ENCODE measurements around the gene PTPRE. TPM values are rescaled to one million over a fixed set of nuclear protein-coding genes. Genes with fewer than 3 reads are reported as not detected.

The PTPRE gene
- polyA plus RNA-seq, 1 donor (not counting 4 experiments of a cell fraction or from before 2014, with no cell fraction given), result 15.1 TPM

DNA sequence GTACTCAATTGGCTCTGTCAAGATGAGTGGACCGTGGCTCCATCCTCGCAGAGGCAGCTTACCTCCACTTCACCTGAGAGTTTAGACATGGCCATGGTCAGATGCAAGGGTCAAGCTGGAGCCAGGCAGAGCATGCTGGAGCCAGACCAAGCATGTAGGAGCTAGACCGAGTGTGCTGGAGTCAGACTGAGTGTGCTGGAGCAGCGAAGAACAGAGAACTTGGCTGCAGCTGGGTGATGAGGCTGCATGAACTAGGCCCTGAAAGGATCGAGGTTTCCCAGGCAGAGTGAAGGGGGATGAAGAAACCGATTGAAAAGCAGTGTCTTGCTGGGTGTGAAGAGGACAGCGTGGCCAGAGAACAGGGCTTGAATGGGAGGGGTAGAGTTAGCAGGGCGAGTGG, 133.2 kb downstream of the PTPRE start:
- dilution Hi-C loops (cut with MboI; ENCODE audit: extremely low pct_ligation_motif_present, low sequenced_read_pairs), result no loop called here
- Histone ChIP-seq H3K4me2 (ENCODE audit: control insufficient read depth, extremely low read depth, insufficient read depth, low read depth, low read length) (no peak overlapping the region), H4K20me1 (ENCODE audit: control insufficient read depth, extremely low read depth, insufficient read depth, low read length) (no peaks in the 10 kb centered on the region), H3K27ac (ENCODE audit: control insufficient read depth, insufficient read depth, low read length) (no peak overlapping the region), H3K36me3 (ENCODE audit: control insufficient read depth in 2 of 2, extremely low read depth in 1 of 2, insufficient read depth in 2 of 2, low read length in 2 of 2) (no peaks in the 10 kb centered on the region), H3K27me3 (ENCODE audit: control insufficient read depth, extremely low read depth, insufficient read depth, low read length) (no peaks in the 10 kb centered on the region), H3K9ac (ENCODE audit: control insufficient read depth, extremely low read depth, insufficient read depth, low read length) (no peak overlapping the region), H3K4me3 (ENCODE audit: control insufficient read depth in 2 of 3, extremely low read depth in 1 of 3, insufficient read depth in 2 of 3, low read depth in 1 of 3, low read length in 3 of 3) (no peak overlapping the region), H3K4me1 (ENCODE audit: control insufficient read depth, extremely low read depth, insufficient read depth, low read length) (peaks cover 5% of the 10 kb centered on the region), H2AFZ (ENCODE audit: control insufficient read depth, low read length) (no peak overlapping the region), H3K9me3 (ENCODE audit: control insufficient read depth, low read depth, low read length) (no peaks in the 10 kb centered on the region), H3K79me2 (ENCODE audit: control insufficient read depth, insufficient read depth, low read length) (no peaks in the 10 kb centered on the region), H3K9me1 (ENCODE audit: control insufficient read depth, extremely low read depth, insufficient read depth, low read length) (no peaks in the 10 kb centered on the region)
- FAIRE-seq (no peak), DNase-seq (ENCODE audit: low read depth, low spot score) (no peak)
- no peak for TF ChIP-seq EZH2 (IDR thresholded peaks at IDR 0.05; ENCODE audit: low read length)
- TF ChIP-seq, protein P1, sequence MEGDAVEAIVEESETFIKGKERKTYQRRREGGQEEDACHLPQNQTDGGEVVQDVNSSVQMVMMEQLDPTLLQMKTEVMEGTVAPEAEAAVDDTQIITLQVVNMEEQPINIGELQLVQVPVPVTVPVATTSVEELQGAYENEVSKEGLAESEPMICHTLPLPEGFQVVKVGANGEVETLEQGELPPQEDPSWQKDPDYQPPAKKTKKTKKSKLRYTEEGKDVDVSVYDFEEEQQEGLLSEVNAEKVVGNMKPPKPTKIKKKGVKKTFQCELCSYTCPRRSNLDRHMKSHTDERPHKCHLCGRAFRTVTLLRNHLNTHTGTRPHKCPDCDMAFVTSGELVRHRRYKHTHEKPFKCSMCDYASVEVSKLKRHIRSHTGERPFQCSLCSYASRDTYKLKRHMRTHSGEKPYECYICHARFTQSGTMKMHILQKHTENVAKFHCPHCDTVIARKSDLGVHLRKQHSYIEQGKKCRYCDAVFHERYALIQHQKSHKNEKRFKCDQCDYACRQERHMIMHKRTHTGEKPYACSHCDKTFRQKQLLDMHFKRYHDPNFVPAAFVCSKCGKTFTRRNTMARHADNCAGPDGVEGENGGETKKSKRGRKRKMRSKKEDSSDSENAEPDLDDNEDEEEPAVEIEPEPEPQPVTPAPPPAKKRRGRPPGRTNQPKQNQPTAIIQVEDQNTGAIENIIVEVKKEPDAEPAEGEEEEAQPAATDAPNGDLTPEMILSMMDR (optimal IDR thresholded peaks at IDR 0.05 in 1 of 3, IDR thresholded peaks at IDR 0.05 in 1 of 3, conservative IDR thresholded peaks at IDR 0.05 in 1 of 3; ENCODE audit: extremely low read depth in 1 of 3, insufficient read depth in 2 of 3, low read length in 3 of 3), result no peak

DNA sequence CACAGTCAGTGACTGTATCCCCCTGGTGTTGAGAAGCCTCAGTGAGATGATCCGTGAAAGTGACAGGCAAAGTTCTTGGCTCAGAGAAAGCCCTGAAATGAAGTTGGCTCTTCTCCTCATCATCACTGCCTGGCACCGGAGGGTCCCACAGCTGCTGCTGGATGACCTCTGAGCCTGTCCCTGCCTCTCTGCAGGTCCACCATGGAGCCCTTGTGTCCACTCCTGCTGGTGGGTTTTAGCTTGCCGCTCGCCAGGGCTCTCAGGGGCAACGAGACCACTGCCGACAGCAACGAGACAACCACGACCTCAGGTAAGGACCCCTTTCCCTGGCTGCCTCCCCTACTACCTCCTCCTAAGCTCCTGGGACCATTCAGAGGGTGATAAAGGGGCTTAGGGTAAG, 133.8 kb downstream of the PTPRE start:
- Histone ChIP-seq H3K27me3 (ENCODE audit: control insufficient read depth, extremely low read depth, insufficient read depth, low read length) (no peaks in the 10 kb centered on the region), H3K9me1 (ENCODE audit: control insufficient read depth, extremely low read depth, insufficient read depth, low read length) (no peaks in the 10 kb centered on the region), H2AFZ (ENCODE audit: control insufficient read depth, low read length) (no peak overlapping the region), H3K9me3 (ENCODE audit: control insufficient read depth, low read depth, low read length) (no peaks in the 10 kb centered on the region), H3K36me3 (ENCODE audit: control insufficient read depth in 2 of 2, extremely low read depth in 1 of 2, insufficient read depth in 2 of 2, low read length in 2 of 2) (no peaks in the 10 kb centered on the region), H3K27ac (ENCODE audit: control insufficient read depth, insufficient read depth, low read length) (no peak overlapping the region), H3K79me2 (ENCODE audit: control insufficient read depth, insufficient read depth, low read length) (no peaks in the 10 kb centered on the region), H3K9ac (ENCODE audit: control insufficient read depth, extremely low read depth, insufficient read depth, low read length) (no peak overlapping the region), H3K4me2 (ENCODE audit: control insufficient read depth, extremely low read depth, insufficient read depth, low read depth, low read length) (no peak overlapping the region), H4K20me1 (ENCODE audit: control insufficient read depth, extremely low read depth, insufficient read depth, low read length) (no peaks in the 10 kb centered on the region), H3K4me1 (ENCODE audit: control insufficient read depth, extremely low read depth, insufficient read depth, low read length) (peaks cover 5% of the 10 kb centered on the region), H3K4me3 (ENCODE audit: control insufficient read depth in 2 of 3, extremely low read depth in 1 of 3, insufficient read depth in 2 of 3, low read depth in 1 of 3, low read length in 3 of 3) (no peak overlapping the region)
- no peak for TF ChIP-seq EZH2 (IDR thresholded peaks at IDR 0.05; ENCODE audit: low read length)
- TF ChIP-seq, protein P1 (optimal IDR thresholded peaks at IDR 0.05 in 1 of 3, IDR thresholded peaks at IDR 0.05 in 1 of 3, conservative IDR thresholded peaks at IDR 0.05 in 1 of 3; ENCODE audit: extremely low read depth in 1 of 3, insufficient read depth in 2 of 3, low read length in 3 of 3), result no peak
- dilution Hi-C loops (cut with MboI; ENCODE audit: extremely low pct_ligation_motif_present, low sequenced_read_pairs), result no loop called here
- DNase-seq (ENCODE audit: low read depth, low spot score), result no peak
- FAIRE-seq, result no peak

All from keratinocyte (primary cell).